Dermis microvascular lymphatic vessel endothelial cell (primary cell): ENCODE results near the gene RUVBL1. TPM values are rescaled to one million over a fixed set of nuclear protein-coding genes. Genes with fewer than 3 reads are reported as not detected.

Experiments
- DNase-seq, 2 donors: peaks; one replicate each; pipeline versions ENCODE4 v3.0.0 to v3.0.0-alpha.2; 2010; ENCODE audit warnings: low read depth in 2 of 2
- total RNA-seq: library from RNA; depleted of rRNA; stranded (reverse); fragments of >200 nt; gene quantifications from 2 replicates; pipeline ENCODE4 v1.2.1, GENCODE V29; 2014

The RUVBL1 gene
- total RNA-seq, 1 donor from 2014 or later, result 52.2 TPM

DNA sequence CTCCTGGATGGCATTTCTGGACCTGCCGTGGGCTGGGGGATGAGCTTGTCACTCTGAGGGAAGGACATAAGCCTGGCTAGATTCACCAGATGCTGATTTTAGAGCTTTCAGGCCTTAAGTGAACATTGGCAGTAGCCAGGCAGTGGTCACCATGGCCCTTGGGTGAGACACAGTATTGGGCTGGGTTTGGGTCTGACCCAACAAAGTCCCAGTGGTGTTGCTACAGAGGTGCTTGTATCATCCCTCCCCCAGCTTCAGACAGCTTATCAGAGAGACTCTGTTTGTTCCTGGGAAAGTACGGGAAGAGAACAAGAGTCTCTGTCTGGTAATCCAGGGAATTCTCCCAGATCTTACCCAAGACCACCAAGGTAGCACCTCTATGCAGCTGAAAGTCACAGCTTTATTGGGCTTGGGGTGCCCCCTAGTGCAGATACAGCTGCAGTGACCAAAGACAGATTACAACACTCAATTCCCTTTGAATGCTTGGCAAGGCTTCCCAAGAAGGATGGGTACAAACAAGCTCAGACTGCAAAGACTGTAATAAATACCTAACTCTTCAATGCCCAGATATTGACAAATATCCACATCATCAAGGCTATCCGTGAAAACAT lies 9.8 kb upstream of the RUVBL1 start:
- DNase-seq, result peak; percentile 48 to 73

DNA sequence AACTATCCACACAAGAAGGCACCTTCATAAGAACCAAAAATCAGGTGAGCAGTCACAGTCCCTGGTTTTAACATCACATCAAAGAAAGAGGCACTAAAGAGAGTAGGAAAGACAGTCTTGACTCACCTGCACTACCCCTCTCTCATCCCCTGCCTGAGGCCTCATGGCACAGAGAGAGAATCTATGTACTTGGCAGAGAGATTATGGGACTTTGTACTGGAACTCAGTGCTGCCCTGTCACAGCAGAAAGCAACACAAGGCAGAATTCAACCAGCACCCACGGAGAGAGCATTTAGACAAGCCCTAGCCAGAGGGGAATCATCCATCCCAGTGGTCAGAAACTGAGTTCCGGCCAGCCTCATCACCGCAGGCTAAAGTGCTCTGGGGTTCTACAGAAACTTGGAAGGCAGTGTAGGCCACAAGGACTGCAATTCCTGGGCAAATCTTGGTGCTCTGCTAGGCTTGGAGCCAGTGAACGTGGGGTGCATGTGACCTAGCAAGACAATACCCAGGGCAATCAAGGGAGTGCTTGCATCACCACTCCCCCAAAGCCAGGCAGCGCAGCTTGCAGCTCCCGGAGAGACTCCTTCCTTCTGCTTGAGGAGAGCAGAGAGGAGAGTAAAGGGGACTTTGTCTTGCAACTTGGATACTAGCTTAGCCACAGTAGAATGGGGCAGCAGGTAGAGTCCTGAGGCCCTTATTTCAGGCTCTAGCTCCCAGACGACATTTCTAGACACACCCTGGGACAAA lies 8.5 kb upstream of the RUVBL1 start:
- DNase-seq, result no peak

DNA sequence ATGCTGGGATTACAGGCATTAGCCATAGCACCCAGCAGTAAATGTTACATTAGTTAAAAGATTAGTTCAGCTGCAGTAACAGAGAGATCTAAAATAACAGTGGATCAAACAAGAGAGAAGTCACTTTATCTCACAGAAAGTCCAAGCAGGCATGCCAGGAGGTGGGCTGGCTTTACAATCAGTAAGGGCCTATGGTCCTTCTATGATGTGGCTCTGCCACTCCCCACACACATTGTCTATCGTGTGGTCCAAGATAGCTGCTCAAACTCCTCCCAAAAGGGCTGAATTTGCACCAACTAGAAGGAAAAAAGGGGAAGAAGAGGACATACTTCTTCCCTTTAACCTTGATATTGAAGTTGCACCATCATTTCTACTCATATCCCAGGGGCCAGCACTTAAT lies 4.6 kb upstream of the RUVBL1 start:
- no peak for DNase-seq

DNA sequence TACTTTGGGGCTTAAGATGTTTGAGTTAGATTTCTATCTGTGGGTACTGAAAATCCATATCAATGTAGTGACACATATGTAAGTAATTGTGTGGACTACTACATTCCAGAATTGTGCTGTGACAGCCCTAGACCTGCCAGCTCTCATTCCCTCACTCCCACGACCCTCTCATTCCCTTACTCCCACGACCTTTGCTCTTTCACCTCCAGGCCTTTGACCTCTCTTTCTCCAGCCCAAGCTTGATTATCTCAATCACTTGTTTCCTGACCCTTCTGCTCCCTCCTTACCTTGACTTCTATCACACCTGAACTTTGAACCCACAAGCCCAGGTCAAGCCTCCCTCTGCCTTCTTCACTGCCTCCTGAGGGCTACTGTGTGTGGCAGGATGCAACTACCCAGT lies 3.6 kb upstream of the RUVBL1 start:
- DNase-seq, result no peak

DNA sequence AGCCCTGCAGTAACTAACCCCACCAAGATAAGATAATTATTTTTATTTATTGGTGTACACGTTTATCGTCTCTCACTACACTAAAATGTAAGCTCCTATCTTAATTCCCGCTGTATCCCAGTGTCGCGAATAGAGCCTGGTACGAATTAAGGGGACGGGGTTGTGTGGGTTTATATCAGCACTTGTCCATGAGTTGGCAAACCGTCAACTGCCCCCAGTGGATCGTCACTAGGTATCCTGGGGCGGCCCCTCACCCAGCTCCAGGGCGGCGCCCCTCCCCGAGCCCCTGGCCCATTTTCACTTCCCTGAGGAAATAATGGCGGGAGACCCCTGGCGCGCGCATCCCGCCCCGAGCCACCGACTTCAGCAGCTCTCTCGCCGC lies 465 bp downstream of the RUVBL1 start:
- DNase-seq, result no peak

DNA sequence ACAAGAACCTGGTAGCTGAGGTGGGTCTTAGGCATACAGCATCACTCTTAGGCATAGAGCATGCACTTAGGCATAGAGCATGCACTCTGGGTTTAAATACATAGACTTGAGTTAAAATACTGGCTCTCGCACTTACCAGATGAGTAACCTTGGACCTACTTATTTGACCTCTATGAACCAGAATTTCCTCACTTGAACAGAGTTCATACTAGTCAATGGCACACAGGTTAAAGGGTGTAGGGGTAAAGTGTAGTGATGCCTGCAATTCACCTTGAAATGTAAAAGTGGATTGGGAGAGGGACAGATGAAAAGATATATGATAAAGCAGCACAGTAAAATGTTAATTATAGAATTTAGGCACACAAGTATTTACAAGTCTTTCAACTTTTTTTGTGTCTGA lies 1.6 kb downstream of the RUVBL1 start:
- DNase-seq, result no peak

DNA sequence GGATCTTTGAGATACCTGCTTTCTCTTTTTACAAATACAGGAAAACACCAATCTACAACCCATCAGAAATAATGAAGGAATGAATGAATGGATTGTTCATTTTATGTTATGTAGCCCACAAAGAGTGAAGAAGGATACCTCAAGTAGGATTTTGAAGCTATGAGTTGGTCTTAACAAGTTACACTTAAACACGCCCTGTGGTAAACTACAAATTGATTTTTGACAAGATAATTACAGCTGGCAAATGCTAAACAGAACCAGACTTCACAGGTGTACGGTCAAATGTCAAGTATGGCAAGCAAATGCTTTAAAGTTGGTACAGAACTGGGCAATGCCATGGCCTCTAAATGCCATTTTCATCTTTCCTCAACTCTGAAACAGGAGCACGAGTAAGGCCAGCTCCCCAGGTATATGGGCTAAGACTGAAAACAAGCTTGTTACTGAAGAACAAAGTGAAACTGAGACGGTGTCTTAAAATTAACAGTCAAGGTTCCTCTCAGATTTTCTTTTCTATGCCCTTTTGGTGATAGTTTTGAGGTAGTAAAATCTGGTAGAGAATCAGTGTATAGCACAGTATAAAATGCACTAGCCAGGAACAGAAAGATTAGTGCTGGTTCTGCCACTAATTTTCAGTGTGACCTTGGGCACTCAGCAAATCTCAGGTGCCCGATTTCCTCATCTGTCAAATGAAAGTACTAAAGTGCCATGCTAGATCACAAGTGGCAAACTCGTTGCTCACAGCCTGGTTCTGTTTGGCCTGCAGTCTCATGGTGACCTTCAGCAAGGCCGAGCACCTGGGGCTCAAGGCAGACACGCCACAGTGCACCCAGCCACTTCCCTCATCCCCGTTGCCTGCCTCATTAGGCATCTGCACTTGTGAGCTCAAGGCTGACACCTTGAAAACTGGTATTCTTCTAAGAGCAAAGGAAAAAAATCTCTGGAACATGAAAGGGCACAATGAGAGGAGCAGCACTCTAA lies 9.5 kb downstream of the RUVBL1 start:
- no peak for DNase-seq

DNA sequence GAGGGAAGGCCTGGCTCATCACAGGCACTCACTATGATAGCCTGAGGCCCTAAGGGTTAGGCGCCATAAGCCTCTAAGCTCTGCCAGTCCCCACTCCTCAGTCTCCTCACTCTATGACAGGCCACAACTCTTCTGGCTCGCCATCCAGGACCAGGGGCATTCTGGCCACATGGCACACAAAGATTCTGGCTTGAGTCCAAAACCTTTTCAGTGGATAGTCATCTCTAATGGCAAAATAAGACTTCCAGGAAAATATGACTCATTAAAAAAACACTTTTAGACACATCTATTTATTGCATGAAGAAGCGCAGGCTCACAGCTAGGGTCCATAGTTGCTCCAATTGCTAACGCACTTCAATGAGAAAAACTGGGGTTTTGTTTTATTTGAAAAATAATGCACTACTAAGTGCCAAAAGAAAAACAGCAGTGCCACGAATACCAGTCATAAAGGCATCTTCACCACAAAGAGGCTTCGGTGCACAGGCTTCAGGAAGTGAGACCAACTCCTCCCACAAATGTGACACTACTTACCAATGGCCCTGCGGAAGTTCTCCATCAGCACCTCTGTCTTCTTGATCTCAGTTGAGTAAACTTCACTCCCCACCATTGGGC lies 11.1 kb downstream of the RUVBL1 start:
- DNase-seq, result peak; percentile 89 to 94

DNA sequence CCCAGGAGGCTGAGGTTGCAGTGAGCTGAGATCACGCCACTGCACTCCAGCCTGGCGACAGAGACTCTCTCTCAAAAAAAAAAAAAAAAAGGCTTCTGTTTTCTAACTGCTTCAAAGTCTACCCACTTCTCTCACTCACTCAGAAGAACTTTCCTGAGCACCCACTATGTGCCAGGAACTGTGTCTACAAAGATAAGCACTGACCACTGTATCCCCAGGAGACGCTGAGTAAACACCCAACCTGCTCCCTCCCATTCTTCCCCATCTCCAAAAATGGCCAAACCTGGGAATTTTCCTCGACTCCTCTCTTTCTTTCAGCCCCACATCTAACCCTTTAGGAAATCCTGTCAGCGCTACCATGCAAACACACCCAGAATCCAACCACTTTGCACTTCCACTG lies 12.5 kb downstream of the RUVBL1 start:
- no peak for DNase-seq

DNA sequence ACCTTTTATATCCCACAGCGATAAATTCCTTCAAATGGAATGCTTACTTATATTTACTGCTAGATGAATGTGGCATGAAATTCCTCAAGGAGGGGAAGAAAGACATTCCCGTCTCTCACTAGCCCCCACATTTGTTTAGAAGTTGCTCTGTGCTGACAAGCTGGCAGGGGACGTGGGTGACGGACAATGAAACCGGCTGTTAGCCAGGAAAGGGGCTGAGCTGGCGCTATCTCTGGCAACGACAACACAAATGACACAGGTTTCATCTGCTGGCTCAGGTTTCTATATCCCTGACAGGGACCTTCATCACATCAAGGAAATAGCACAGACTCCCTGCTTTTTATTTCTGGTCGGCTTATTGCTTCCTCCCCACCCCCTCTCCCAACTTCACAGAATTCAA lies 15.8 kb downstream of the RUVBL1 start:
- peak; percentile 56 to 59 for DNase-seq

DNA sequence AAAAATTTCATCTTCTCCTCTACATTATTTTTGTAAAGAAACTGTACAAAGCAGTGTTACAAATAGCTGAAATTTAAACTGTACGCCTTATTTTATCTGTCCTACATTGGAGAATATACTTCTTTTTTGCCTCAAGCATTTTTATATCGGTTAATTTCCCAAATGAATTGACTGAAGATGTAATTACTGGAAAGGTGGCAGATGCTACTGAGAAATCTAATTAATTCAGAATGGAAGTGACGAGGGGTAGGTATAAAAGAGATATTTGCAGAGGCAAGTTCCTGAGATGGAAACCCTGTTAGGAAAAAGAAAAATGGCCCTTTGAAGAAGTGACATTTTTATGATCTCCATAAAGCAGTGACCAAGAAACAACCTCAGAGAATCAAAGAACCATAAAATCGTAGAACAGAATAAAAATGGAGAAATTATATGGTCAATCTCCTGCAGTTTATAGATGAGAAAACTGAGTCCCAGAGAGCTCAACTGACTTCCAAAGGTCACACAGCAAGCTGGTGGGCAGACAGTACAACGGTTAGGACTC lies 20.4 kb downstream of the RUVBL1 start:
- no peak for DNase-seq

DNA sequence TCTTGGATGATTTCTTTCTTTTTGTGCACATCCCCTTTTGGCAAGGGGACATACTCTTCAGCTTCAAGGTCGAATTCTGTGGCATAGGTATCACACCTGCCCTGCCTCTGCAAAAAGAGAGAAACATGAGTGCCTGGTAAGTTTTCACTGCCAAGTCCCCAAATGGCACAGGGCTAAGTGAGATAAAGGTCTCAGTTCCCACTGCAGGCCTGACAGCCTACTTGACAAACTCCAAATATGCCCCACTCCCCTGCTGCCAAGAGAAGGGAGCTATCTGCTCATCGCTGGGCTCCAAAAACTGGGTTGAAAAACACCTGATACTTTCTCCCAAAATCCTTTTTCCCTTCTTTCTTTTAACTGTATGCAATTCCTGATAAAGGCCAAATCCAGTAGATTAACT lies 23.0 kb downstream of the RUVBL1 start:
- no peak for DNase-seq

DNA sequence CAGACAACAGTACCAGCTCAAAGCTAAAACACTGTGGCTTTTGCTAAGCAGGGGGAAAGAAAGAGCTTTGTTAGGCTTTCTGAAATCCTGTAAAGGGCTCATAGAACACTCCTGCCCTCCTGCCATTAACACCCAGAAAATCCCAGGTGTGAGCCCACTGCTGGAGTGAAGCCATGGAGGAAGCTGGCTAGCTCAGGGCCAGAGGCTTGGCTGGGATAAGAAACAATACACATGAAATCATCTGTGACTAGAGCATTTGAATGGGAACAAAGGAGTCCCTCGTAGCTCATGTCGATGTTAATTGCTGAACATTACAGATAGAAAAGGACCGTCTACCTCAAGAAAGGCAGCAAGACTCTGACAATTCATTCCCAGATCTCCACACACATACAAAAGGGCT lies 23.5 kb downstream of the RUVBL1 start:
- peak in 1 of 2 donors; percentile 39 for DNase-seq

DNA sequence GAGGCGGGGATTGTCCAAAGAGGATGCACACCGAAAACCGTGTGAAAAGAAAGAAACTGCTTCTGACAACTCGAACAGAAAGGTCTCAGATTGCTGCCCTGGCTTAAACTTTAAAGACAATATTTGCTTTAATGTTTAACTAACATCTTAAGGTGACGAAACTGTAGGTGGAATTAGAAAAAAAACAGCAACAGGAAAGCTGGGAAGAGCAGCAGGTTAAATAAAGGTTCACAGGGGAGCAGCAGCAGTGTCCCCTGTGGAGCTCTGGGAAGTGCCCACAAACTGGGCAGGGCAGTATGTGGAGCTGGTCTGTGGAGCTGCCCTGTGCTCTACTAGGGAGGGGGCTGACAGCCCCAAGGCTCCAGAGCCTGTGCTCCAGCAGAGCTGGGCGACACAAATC lies 25.4 kb downstream of the RUVBL1 start:
- DNase-seq, result no peak

DNA sequence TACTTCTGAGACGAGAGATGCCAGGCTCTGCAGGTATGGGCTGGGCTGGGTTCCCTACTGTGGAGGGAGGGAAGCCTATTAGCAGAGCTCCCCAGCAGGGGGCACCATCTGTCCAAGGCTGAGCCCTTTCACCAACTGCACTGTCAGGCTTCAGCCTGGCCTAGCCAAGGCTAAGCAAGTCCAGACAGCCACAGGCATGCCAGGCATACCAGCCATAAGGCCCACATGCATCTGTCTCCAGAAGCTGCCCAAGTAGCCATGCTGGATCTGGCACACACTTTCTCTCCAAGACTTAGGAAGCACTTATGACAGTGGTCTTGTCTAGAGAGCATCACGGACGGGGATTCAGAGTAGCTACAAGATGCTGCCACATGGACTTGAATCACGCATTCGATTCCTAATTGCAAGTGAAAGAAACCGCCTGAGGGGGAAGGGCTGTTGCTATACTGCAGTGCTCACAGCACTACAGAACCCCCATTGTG lies 28.3 kb downstream of the RUVBL1 start:
- DNase-seq, result peak; percentile 67 to 83

DNA sequence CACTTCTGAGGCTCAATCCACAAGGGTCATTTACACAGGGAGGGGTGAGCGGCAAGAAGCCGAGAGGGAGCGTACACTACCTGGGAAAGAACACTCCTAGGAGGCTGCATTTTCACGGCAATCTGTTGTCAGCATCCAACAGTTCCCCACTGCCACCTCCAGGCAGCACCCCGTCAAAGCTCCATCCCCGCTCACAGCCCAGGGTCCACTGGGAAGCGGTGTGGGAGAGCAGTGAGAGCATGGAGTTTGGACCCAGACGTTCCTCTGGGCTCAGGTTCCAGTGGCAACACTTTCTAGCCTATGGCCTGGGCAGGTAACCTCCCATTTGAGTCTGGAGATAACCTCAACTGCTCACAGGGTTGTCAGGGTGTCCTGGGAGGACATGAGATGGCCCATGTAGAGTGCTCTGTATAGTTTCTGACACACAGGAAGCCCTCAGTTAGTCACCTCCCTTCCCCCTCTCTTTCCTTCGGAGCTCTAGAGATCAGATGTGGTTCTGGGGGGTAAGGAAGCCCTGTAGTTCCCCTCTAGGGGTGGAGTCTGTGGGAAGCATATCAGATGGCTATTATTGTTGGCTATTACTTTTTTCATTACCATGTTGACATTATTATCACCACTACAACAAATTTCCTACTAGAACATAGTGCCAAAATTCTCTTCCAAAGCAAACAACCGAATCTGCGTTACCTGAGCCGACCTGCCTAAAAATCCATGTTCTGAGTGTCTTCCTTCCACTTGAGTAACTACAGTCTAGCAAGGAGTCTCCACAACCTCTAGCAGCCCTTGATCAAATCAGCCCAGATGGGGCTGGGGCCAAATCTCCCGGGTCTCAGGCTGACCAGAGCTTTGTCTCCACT lies 29.1 kb downstream of the RUVBL1 start:
- peak in 1 of 2 donors; percentile 64 for DNase-seq

DNA sequence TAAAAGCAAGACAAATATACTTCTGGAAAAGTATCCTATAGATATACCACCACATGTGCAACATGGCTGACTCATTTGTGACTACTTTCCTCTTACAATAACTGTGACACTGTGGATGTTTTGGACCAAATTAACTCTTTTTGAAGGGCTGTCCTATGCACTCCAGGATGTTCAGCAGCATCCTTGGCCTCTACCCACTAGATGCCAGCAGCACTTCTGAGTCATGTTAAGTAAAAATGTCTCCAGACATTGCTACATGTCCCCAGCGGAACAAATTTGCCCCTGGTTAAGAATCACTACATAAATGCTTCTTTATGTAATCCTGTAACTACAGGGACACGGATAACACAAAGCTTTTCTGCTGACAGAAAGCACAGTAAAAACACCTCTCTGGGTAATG lies 32.0 kb downstream of the RUVBL1 start:
- no peak for DNase-seq

DNA sequence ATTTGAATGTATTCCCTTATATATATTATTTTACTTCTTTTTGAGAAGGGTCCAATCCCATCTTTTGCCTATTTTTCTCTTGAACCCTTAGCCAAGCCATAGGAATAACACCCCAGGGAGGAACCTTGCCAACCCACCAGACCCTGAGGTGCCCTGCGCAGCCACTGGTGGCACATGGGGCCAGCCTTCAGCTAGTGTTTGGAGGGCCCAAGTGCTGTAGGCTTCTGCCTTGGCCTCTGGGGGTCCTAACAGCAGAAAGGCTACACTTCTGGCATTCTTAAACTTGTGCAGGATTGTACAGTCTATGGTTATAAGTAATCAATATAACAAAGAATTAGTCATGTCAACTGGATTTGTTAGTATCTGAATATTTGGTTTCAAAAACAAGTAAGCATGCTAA lies 34.5 kb downstream of the RUVBL1 start:
- no peak for DNase-seq

DNA sequence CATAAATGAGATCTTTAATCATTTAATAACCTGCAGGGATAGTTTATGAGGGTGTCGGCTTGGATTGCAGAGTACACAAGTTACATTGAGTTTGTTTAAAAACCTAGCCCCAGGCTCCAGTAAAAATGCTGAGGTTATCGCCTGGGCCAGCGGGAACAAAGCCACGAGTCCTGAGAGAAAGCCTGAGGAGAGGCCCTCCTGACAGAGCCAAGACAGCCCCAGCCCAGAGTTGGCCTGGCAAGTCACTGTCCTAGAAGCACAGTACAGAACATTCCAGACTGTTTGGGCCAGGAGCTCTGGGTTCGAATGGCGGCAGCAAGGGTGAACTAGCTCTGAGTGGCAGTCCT lies 39.0 kb downstream of the RUVBL1 start:
- DNase-seq, result no peak

DNA sequence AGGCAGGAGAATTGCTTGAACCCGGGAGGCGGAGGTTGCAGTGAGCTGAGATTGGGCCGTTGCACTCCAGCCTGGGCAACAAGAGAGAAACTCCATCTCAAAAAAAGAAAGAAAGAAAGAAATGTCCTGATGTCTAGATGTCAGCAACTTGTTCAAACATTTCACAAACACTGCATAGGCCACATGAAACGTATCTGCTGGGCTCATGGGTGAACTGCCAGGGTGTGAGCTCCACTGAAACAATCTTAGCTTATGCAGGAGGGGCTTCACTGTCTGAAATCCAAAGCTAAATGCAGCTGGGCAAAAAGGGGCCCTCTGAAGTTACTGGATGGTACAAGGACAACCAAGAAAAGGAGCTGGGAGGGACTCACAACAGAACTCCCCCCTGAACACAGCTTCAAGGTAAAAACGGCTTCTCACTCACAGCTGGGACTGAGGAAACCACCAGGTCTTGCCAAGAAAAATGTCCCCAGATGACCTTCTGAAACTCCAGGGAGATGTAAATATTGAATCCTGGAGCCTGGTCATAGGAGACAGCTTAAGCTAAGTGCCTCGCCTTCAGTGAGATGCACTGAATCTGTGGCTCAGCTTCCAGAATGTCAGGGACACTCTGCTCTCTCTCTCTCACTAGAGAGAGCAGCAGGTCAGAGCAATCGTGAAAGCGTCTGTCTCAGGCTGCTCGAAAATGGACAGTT lies 39.5 kb downstream of the RUVBL1 start:
- no peak for DNase-seq
